OCI-LY1 (cell line): Measurements from ENCODE around the gene NLRP1.

ENCODE experiments used
- H2AFZ ChIP-seq: fragments of 200-600 bp; sonication (generic), shearing (Covaris generic); 2 replicates; pipeline ENCODE4 v1.6.0; 2014; ENCODE audit warnings: antibody characterized with exemption, mild to moderate bottlenecking, low read length
- H3F3A ChIP-seq: fragments of 200-600 bp; sonication (generic), shearing (Covaris generic); 2 replicates; pipeline ENCODE4 v1.6.0; 2014; ENCODE audit warnings: mild to moderate bottlenecking, antibody characterized with exemption, low read length, moderate library complexity; ENCODE audit not compliant: insufficient read depth
- H3K27ac ChIP-seq: fragments of 200-600 bp; sonication (generic); 2 replicates; pipeline ENCODE4 v1.5.1; 2014; ENCODE audit warnings: low read length, mixed run types, mild to moderate bottlenecking, low read depth; ENCODE audit not compliant: poor library complexity, severe bottlenecking
- H3K27me3 ChIP-seq: fragments of 200-600 bp; sonication (generic); 2 replicates; pipeline ENCODE4 v1.6.0; 2014; ENCODE audit warnings: antibody characterized with exemption, mild to moderate bottlenecking, low read length, moderate library complexity; ENCODE audit not compliant: insufficient read depth
- H3K36me3 ChIP-seq: fragments of 200-600 bp; sonication (generic); 2 replicates; pipeline ENCODE4 v1.6.1; 2014; ENCODE audit warnings: mild to moderate bottlenecking, antibody characterized with exemption, low read length, moderate library complexity, mixed read lengths; ENCODE audit not compliant: insufficient read depth
- H3K4me1 ChIP-seq: fragments of 200-600 bp; sonication (generic); 2 replicates; pipeline ENCODE4 v1.5.1; 2014; ENCODE audit warnings: mild to moderate bottlenecking, low read length, moderate library complexity; ENCODE audit not compliant: insufficient read depth, severe bottlenecking
- H3K4me2 ChIP-seq: fragments of 200-600 bp; sonication (generic), shearing (Covaris generic); 2 replicates; pipeline ENCODE4 v1.6.1; 2014; ENCODE audit warnings: low read length
- H3K4me3 ChIP-seq: fragments of 200-600 bp; sonication (generic); 2 replicates; pipeline ENCODE4 v1.5.1; 2014; ENCODE audit warnings: low read length, low read depth, mild to moderate bottlenecking, mixed read lengths; ENCODE audit not compliant: poor library complexity, severe bottlenecking
- H3K79me2 ChIP-seq: fragments of 200-600 bp; shearing (Covaris generic); 2 replicates; pipeline ENCODE4 v1.6.1; 2016; ENCODE audit warnings: mixed run types, low read length, mixed read lengths; ENCODE audit not compliant: insufficient read depth
- H3K9ac ChIP-seq: fragments of 200-600 bp; sonication (generic), shearing (Covaris generic); 2 replicates; pipeline ENCODE4 v1.6.1; 2014; ENCODE audit warnings: mild to moderate bottlenecking, low read length, mixed read lengths
- H3K9me2 ChIP-seq: fragments of 200-600 bp; sonication (generic), shearing (Covaris generic); 2 replicates; pipeline ENCODE4 v1.6.1; 2014; ENCODE audit warnings: low read depth, mild to moderate bottlenecking, low read length, mixed read lengths
- H3K9me3 ChIP-seq: fragments of 200-600 bp; shearing (Covaris generic); 2 replicates; pipeline ENCODE4 v1.6.1; 2014; ENCODE audit warnings: low read length, mixed read lengths
- H4K20me1 ChIP-seq: fragments of 200-600 bp; sonication (generic), shearing (Covaris generic); 2 replicates; pipeline ENCODE4 v1.6.0; 2016; ENCODE audit warnings: mild to moderate bottlenecking, low read length; ENCODE audit not compliant: insufficient read depth
- CTCF ChIP-seq: fragments of 200-600 bp; sonication (generic), shearing (Covaris generic); IDR thresholded peaks from 2 replicates; pipeline ENCODE4 v1.5.1; 2017; ENCODE audit warnings: mild to moderate bottlenecking, antibody characterized with exemption, low read length, moderate library complexity, mixed read lengths
- EZH2 ChIP-seq: fragments of 200-600 bp; sonication (generic), shearing (Covaris generic); IDR thresholded peaks from 2 replicates; pipeline ENCODE4 v1.8.0; 2017; ENCODE audit warnings: borderline replicate concordance, mixed run types, mild to moderate bottlenecking, antibody characterized with exemption, low read length, moderate library complexity, mixed read lengths

Gene NLRP1

GRCh38 chr17:5629128-5629527 lies 44.8 kb upstream of the NLRP1 start:
- Histone ChIP-seq H3K27ac (no peak overlapping the region), H4K20me1 (no peaks in the 10 kb centered on the region), H3K27me3 (no peaks in the 10 kb centered on the region), H3K9me2 (no peaks in the 10 kb centered on the region), H3K4me1 (no peaks in the 10 kb centered on the region), H2AFZ (no peak overlapping the region), H3K4me2 (no peak overlapping the region), H3K36me3 (no peaks in the 10 kb centered on the region), H3K79me2 (no peaks in the 10 kb centered on the region), H3K9me3 (no peaks in the 10 kb centered on the region), H3F3A (no peaks in the 10 kb centered on the region), H3K9ac (no peak overlapping the region), H3K4me3 (no peak overlapping the region)
- no peak for TF ChIP-seq CTCF
- TF ChIP-seq EZH2, result no peak

- peaks cover under 1% of the 10 kb centered on the region; the same call in 1 of the 2 replicates for H3K27me3 ChIP-seq
- no peak for TF ChIP-seq CTCF
- TF ChIP-seq EZH2, result no peak
- H3K27ac ChIP-seq, result no peak overlapping the region
- no peaks in the 10 kb centered on the region for H3K79me2 ChIP-seq
- no peak overlapping the region for H3K4me3 ChIP-seq
- no peak overlapping the region for H3K9ac ChIP-seq
- H3K9me2 ChIP-seq, result no peaks in the 10 kb centered on the region
- no peaks in the 10 kb centered on the region for H3K9me3 ChIP-seq
- no peaks in the 10 kb centered on the region for H3K36me3 ChIP-seq
- H3K4me1 ChIP-seq, result no peaks in the 10 kb centered on the region
- no peak overlapping the region for H2AFZ ChIP-seq
- no peaks in the 10 kb centered on the region for H3F3A ChIP-seq
- no peaks in the 10 kb centered on the region for H4K20me1 ChIP-seq
- no peak overlapping the region for H3K4me2 ChIP-seq
Observed at GRCh38 chr17:5628262-5628661, 44.0 kb upstream of the NLRP1 start.

GRCh38 chr17:5624211-5624610 lies 39.9 kb upstream of the NLRP1 start:
- no peak for TF ChIP-seq EZH2
- TF ChIP-seq CTCF, result no peak
- H3K4me2 ChIP-seq, result no peak overlapping the region

More at GRCh38 chr17:5624211-5624610, 39.9 kb upstream of the NLRP1 start:
- no peaks in the 10 kb centered on the region for H3K9me2 ChIP-seq
- H3K27me3 ChIP-seq, result peaks cover 3% of the 10 kb centered on the region; the same call in 1 of the 2 replicates
- no peaks in the 10 kb centered on the region for H3F3A ChIP-seq
- no peak overlapping the region for H2AFZ ChIP-seq
- no peak overlapping the region for H3K4me3 ChIP-seq
- H4K20me1 ChIP-seq, result no peaks in the 10 kb centered on the region
- H3K4me1 ChIP-seq, result no peaks in the 10 kb centered on the region
- H3K36me3 ChIP-seq, result no peaks in the 10 kb centered on the region; the same call in 1 of the 2 replicates
- H3K9ac ChIP-seq, result no peak overlapping the region
- H3K9me3 ChIP-seq, result no peaks in the 10 kb centered on the region
- H3K79me2 ChIP-seq, result no peaks in the 10 kb centered on the region
- no peak overlapping the region for H3K27ac ChIP-seq
